Breast epithelium (tissue), 3 donors: ENCODE results near the gene TTLL6.

ENCODE experiments used
- POLR2A ChIP-seq: fragments of 450-650 bp; IDR thresholded peaks from one replicate; pipeline ENCODE4 v1.6.1; 2016; ENCODE audit warnings: antibody characterized with exemption, mild to moderate bottlenecking, moderate library complexity
- POLR2AphosphoS5 ChIP-seq, 3 donors: sonication (generic); formaldehyde crosslinking; IDR thresholded peaks; one replicate each; pipeline ENCODE4 v1.6.1; 2017; ENCODE audit warnings: antibody characterized with exemption in 3 of 3
- TF ChIP-seq, protein P1 (sequence below), 3 donors: fragments of 450-650 bp; IDR thresholded peaks; one replicate each; pipeline ENCODE4 v1.5.1; 2016 to 2017; ENCODE audit warnings: antibody characterized with exemption in 3 of 3, mild to moderate bottlenecking in 3 of 3, moderate library complexity in 3 of 3

DNA sequence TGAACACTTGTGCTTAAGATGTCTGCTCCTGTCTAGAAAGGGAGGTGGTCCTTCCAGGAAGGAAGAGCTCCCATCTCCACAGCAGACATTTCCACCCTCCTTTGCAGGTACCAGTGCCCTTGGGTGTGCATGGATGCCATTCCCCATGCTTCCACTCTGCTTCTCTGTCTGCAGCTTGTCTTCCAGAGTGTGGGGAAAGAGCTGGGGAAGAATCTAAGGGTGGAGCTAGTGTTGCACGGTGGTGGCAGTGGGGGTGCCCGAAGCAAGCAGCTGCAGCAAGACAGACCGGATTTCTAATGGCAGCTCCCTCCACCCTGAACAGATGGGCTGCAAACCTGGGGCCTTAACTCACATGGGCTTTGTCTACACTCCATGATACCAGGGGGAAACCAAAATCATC lies 65.9 kb downstream of the TTLL6 start:
- TF ChIP-seq, protein P1, sequence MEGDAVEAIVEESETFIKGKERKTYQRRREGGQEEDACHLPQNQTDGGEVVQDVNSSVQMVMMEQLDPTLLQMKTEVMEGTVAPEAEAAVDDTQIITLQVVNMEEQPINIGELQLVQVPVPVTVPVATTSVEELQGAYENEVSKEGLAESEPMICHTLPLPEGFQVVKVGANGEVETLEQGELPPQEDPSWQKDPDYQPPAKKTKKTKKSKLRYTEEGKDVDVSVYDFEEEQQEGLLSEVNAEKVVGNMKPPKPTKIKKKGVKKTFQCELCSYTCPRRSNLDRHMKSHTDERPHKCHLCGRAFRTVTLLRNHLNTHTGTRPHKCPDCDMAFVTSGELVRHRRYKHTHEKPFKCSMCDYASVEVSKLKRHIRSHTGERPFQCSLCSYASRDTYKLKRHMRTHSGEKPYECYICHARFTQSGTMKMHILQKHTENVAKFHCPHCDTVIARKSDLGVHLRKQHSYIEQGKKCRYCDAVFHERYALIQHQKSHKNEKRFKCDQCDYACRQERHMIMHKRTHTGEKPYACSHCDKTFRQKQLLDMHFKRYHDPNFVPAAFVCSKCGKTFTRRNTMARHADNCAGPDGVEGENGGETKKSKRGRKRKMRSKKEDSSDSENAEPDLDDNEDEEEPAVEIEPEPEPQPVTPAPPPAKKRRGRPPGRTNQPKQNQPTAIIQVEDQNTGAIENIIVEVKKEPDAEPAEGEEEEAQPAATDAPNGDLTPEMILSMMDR (IDR thresholded peaks at IDR 0.05): no peak
- TF ChIP-seq POLR2A (no peak), POLR2AphosphoS5 (IDR thresholded peaks at IDR 0.05) (no peak)
